Right lobe of liver (tissue), 6 donors: Measurements from ENCODE around the gene FBXO3. TPM values are rescaled to one million over a fixed set of nuclear protein-coding genes. Genes with fewer than 3 reads are reported as not detected.

Experiments
- ATAC-seq, 4 donors: fragments of 200-7000 bp; cut with Tn5 transposase; one replicate each; pipeline ENCODE4 v1.9.1; 2020; ENCODE audit warnings: mild to moderate bottlenecking in 4 of 4, moderate library complexity in 4 of 4
- DNase-seq, 3 donors: peaks; one replicate each; pipeline ENCODE4 v3.0.0-alpha.2; 2020
- H3K27ac ChIP-seq, 3 donors: fragments of 200-600 bp; one replicate each; pipeline ENCODE4 v1.8.0; 2022
- H3K27me3 ChIP-seq, 2 donors: fragments of 200-600 bp; one replicate each; pipeline ENCODE4 v1.8.0; 2022
- H3K36me3 ChIP-seq, 4 donors: fragments of 200-600 bp; sonication (generic) in 1 of 4; one replicate each; pipeline versions ENCODE4 v1.5.1 to v1.8.0; 2017 to 2022; ENCODE audit warnings: control low read depth in 1 of 4
- H3K4me1 ChIP-seq, 4 donors: fragments of 200-600 bp; sonication (generic) in 1 of 4; one replicate each; pipeline versions ENCODE4 v1.5.1 to v1.8.0; 2017 to 2022; ENCODE audit warnings: control low read depth in 1 of 4
- H3K4me3 ChIP-seq, 3 donors: fragments of 200-600 bp; one replicate each; pipeline ENCODE4 v1.8.0; 2022
- H3K9me3 ChIP-seq, 4 donors: fragments of 200-600 bp; sonication (generic) in 1 of 4; one replicate each; pipeline versions ENCODE4 v1.5.1 to v1.8.0; 2017 to 2022; ENCODE audit warnings: control low read depth in 1 of 4
- POLR2A ChIP-seq: fragments of 450-650 bp; IDR thresholded peaks from one replicate; pipeline ENCODE4 v1.6.1; 2017; ENCODE audit warnings: antibody characterized with exemption, mild to moderate bottlenecking
- WGBS: methylation state at CpG from one replicate; pipeline ENCODE4 v1.1.6; 2018; ENCODE audit warnings: low coverage, low lambda C conversion rate; ENCODE audit not compliant: insufficient coverage; ENCODE audit errors: missing lambda C conversion rate; 5-methylcytosine and 5-hydroxymethylcytosine counted together
- intact Hi-C, 2 donors: fragments of 100-400 bp; cut with DNase I; formaldehyde crosslinking; loops; one replicate each; pipeline versions ENCODE4 v1.11.2 to v1.14.1; 2022
- total RNA-seq, 6 experiments: library from RNA; depleted of rRNA in 2 of 6; stranded (reverse); fragments of >200 nt in 2 of 6; fragmentation: NEBNext Ultra II Directional in 3 of 6; extraction: Animal tissue kit (Norgen Biotek cat#: 25700) in 3 of 6; gene quantifications; one replicate each; pipeline versions ENCODE4 v1.1.0 to v1.2.4, GENCODE V29; 2016 to 2023
- TF ChIP-seq, protein P1 (sequence below), 4 donors: fragments of 200-600 bp in 3 of 4; fragments of 450-650 bp in 1 of 4; IDR thresholded peaks; one replicate each; pipeline versions ENCODE4 v1.5.1 to v1.8.0; 2016 to 2022; ENCODE audit warnings: antibody characterized with exemption in 4 of 4, mild to moderate bottlenecking in 2 of 4
- donor health status: DM: no; HTN: yes; CAD: no.
- donor health status: DM: no; HTN: no; CAD: no.
- donor health status: DM: no; HTN: no; CAD: no.
- donor health status: DM: no; HTN: yes; CAD: no.
- donor health status: DM: no; HTN: yes; CAD: no.

Gene FBXO3
- total RNA-seq, 6 experiments from 2014 or later = 18.3 to 28.7 (median 20.8) TPM

DNA sequence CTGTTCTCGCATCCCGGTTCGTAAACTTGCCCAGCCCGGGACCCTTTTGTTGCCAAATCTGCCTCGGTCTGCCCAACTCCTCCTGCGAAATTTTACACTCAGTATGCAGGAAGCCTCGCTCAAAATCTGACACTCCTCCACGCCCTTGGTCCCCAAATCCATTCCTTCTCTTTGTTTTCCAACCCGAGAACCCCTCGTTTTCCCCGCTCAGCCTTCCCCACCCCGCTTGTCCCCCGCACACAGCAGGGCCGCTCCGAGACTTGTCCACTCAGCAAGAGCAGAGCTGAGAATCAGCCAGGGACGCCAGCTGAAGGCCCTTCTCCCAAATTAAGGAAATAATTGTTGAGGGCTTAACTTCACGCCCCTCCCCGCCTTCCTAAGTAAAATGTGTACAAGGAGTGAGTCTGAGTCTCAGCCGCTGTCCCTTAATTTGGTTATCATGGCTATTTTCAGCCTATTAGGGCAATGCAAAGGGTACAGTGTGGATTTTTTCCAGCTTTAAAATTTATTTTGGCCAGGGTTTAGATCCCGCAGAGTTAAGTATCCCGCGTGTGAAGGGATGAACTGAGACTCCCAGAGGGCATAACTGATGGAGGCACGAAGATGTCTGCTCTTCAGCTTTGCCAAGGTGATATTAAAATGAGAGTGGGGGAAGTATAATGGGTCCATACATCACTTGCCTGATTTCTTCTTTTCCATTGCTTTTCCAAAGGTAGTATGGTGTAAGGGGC lies 581 bp upstream of the FBXO3 start:
- Histone ChIP-seq H3K27ac (peak overlapping the region; percentile 37 to 75 (median 73)), H3K4me1 (peaks cover 0 to 31% (median 7%) of the 10 kb centered on the region in 4 donors), H3K9me3 (no peaks in the 10 kb centered on the region), H3K27me3 (no peaks in the 10 kb centered on the region), H3K36me3 (no peaks in the 10 kb centered on the region), H3K4me3 (peak overlapping the region; percentile 79 to 97 (median 91))
- whole genome bisulfite sequencing = 7% methylated on average over 23 of the region's 23 CpGs
- ATAC-seq = peak in 3 of 4 donors; percentile 6 to 12 (median 8)
- no peak for TF ChIP-seq POLR2A
- TF ChIP-seq, protein P1, sequence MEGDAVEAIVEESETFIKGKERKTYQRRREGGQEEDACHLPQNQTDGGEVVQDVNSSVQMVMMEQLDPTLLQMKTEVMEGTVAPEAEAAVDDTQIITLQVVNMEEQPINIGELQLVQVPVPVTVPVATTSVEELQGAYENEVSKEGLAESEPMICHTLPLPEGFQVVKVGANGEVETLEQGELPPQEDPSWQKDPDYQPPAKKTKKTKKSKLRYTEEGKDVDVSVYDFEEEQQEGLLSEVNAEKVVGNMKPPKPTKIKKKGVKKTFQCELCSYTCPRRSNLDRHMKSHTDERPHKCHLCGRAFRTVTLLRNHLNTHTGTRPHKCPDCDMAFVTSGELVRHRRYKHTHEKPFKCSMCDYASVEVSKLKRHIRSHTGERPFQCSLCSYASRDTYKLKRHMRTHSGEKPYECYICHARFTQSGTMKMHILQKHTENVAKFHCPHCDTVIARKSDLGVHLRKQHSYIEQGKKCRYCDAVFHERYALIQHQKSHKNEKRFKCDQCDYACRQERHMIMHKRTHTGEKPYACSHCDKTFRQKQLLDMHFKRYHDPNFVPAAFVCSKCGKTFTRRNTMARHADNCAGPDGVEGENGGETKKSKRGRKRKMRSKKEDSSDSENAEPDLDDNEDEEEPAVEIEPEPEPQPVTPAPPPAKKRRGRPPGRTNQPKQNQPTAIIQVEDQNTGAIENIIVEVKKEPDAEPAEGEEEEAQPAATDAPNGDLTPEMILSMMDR (IDR thresholded peaks at IDR 0.05) = no peak
- peak in 1 of 3 donors; percentile 28 for DNase-seq
- intact Hi-C loops = no loop called here

DNA sequence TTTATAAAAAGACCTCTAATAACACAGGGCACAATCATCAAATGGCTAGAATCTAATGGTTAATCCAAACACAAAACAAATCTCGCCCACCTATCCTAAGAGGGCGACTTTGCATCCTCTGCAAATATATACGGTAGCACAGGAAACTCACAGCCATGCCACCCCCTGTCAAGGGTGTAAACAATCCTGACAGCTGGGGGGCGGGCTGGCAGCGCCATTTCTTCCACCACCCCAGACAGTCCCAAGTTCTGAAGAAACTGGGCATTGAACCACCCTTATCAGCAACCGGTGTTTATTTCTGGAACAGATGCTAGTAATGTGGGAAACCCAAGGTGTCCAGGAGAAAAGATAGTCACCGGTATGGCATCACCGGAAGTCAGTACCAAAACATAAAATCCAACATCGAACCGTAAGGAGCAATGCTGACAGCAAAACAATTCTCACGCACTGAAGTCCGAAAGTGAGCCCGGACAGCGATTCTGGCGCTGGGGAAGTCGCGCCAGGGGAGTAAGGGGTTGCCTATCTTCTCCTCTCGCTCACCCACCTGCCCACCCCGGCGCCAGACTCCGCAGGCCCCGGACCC lies 825 bp downstream of the FBXO3 start:
- intact Hi-C loops = no loop called here
- H3K4me1 ChIP-seq = peaks cover 0 to 32% (median 9%) of the 10 kb centered on the region in 4 donors
- H3K27me3 ChIP-seq = no peaks in the 10 kb centered on the region
- H3K36me3 ChIP-seq = peaks cover 0 to 9% (median 0%) of the 10 kb centered on the region in 4 donors
- H3K4me3 ChIP-seq = peak overlapping the region; percentile 79 to 97 (median 91)
- peak in 3 of 4 donors; percentile 1 to 9 (median 2) for ATAC-seq
- no peak for TF ChIP-seq POLR2A
- TF ChIP-seq, protein P1 (IDR thresholded peaks at IDR 0.05) = no peak
- H3K9me3 ChIP-seq = no peaks in the 10 kb centered on the region
- H3K27ac ChIP-seq = peak overlapping the region; percentile 63 to 75 (median 73)
- 3% methylated on average over 22 of the region's 22 CpGs for WGBS
- DNase-seq = no peak

DNA sequence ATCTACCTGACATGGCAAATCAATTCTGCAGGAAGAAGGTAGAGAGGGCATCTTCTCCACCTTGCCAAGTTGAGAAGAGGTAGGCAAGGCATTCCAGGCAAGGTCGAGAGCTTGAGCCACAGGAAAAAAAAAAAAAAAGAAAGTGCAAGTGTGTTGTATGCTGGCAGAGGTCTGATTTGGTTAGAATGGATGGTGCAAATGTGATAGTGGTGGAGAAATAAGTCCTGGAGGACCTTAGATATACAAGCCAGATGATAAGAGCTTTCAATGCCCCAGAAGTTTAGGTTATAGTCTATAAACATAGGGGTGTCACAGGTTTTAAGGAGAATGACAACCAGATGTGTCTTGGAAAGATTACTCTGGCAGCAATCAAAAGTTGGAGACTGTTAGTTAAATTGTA lies 1.4 kb downstream of the FBXO3 start:
- Histone ChIP-seq H3K27me3 (no peaks in the 10 kb centered on the region), H3K27ac (no peak overlapping the region), H3K4me1 (peaks cover 0 to 32% (median 9%) of the 10 kb centered on the region in 4 donors), H3K9me3 (no peaks in the 10 kb centered on the region), H3K4me3 (no peak overlapping the region), H3K36me3 (peaks cover 0 to 16% (median 2%) of the 10 kb centered on the region in 4 donors)
- TF ChIP-seq, protein P1 (IDR thresholded peaks at IDR 0.05) = no peak
- no peak for TF ChIP-seq POLR2A
- 40% methylated on average over 1 of the region's 1 CpG for WGBS
- no peak for ATAC-seq
- intact Hi-C loops = no loop called here
- DNase-seq = no peak

GRCh38 chr11:33772300-33772699 lies 2.0 kb downstream of the FBXO3 start:
- intact Hi-C loops = no loop called here
- Histone ChIP-seq H3K4me1 (peaks cover 0 to 32% (median 9%) of the 10 kb centered on the region in 4 donors), H3K27ac (no peak overlapping the region), H3K9me3 (no peaks in the 10 kb centered on the region), H3K27me3 (no peaks in the 10 kb centered on the region), H3K4me3 (no peak overlapping the region), H3K36me3 (peaks cover 0 to 21% (median 4%) of the 10 kb centered on the region in 4 donors)
- DNase-seq (no peak), ATAC-seq (peak in 1 of 4 donors; percentile 8)
- TF ChIP-seq, protein P1 (IDR thresholded peaks at IDR 0.05) = no peak
- no peak for TF ChIP-seq POLR2A
- 88% methylated on average over 4 of the region's 4 CpGs for WGBS
